Loucy (cell line): Measurements from ENCODE around the gene CARD19.

Experiments used
- H2AFZ ChIP-seq: fragments of 200-600 bp; sonication (generic); 2 replicates; pipeline ENCODE4 v1.6.0; 2016; ENCODE audit warnings: antibody characterized with exemption, mild to moderate bottlenecking, low read length, moderate library complexity
- H3F3A ChIP-seq: fragments of 200-600 bp; 2 replicates; pipeline ENCODE4 v1.6.0; 2016; ENCODE audit warnings: antibody characterized with exemption, low read depth, mild to moderate bottlenecking
- H3K27me3 ChIP-seq: fragments of 200-600 bp; sonication (generic); 2 replicates; pipeline ENCODE4 v1.6.1; 2014; ENCODE audit warnings: low read length, mild to moderate bottlenecking; ENCODE audit not compliant: insufficient read depth, poor library complexity, severe bottlenecking
- H3K36me3 ChIP-seq: fragments of 200-600 bp; sonication (generic); 2 replicates; pipeline ENCODE4 v1.6.1; 2016; ENCODE audit warnings: low read length; ENCODE audit not compliant: insufficient read depth
- H3K4me1 ChIP-seq: fragments of 200-600 bp; sonication (generic); 2 replicates; pipeline ENCODE4 v1.5.1; 2014; ENCODE audit warnings: low read length, mild to moderate bottlenecking; ENCODE audit not compliant: insufficient read depth, poor library complexity, severe bottlenecking
- H3K4me2 ChIP-seq: fragments of 200-600 bp; sonication (generic); 2 replicates; pipeline ENCODE4 v1.6.0; 2014; ENCODE audit warnings: antibody characterized with exemption, low read length, low read depth, mild to moderate bottlenecking; ENCODE audit not compliant: poor library complexity, severe bottlenecking
- H3K4me3 ChIP-seq: fragments of 200-600 bp; sonication (generic); 2 replicates; pipeline ENCODE4 v1.5.1; 2014; ENCODE audit warnings: low read length, mild to moderate bottlenecking, mixed read lengths; ENCODE audit not compliant: poor library complexity, severe bottlenecking
- H3K79me2 ChIP-seq: fragments of 200-600 bp; sonication (generic); 2 replicates; pipeline ENCODE4 v1.6.1; 2014; ENCODE audit warnings: low read length; ENCODE audit not compliant: insufficient read depth
- H3K9ac ChIP-seq: fragments of 200-600 bp; sonication (generic); 2 replicates; pipeline ENCODE4 v1.6.0; 2014; ENCODE audit warnings: mild to moderate bottlenecking, low read depth, low read length, moderate library complexity; ENCODE audit not compliant: poor library complexity, severe bottlenecking
- H3K9me2 ChIP-seq: fragments of 200-600 bp; sonication (generic); replicated peaks from 2 replicates; pipeline ENCODE4 v1.6.1; 2016; ENCODE audit warnings: low read depth, low read length, mixed read lengths
- H3K9me3 ChIP-seq: fragments of 200-600 bp; sonication (generic); 2 replicates; pipeline ENCODE4 v1.6.1; 2014; ENCODE audit warnings: mild to moderate bottlenecking, antibody characterized with exemption, low read length, low read depth; ENCODE audit not compliant: insufficient read depth
- H4K20me1 ChIP-seq: fragments of 200-600 bp; sonication (generic); 2 replicates; pipeline ENCODE4 v1.6.0; 2014; ENCODE audit warnings: antibody characterized with exemption, low read length, mild to moderate bottlenecking; ENCODE audit not compliant: insufficient read depth, poor library complexity, severe bottlenecking
- CTCF ChIP-seq: fragments of 200-600 bp; sonication (generic); conservative IDR thresholded peaks from 2 replicates; pipeline ENCODE4 v1.5.1; 2014; ENCODE audit warnings: mild to moderate bottlenecking, antibody characterized with exemption, low read length
- EZH2phosphoT487 ChIP-seq: fragments of 200-600 bp; IDR thresholded peaks from 2 replicates; pipeline ENCODE4 v1.6.1; 2018; ENCODE audit warnings: antibody characterized with exemption, mild to moderate bottlenecking, moderate library complexity, borderline replicate concordance

Gene CARD19, protein sequence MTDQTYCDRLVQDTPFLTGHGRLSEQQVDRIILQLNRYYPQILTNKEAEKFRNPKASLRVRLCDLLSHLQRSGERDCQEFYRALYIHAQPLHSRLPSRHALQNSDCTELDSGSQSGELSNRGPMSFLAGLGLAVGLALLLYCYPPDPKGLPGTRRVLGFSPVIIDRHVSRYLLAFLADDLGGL

DNA sequence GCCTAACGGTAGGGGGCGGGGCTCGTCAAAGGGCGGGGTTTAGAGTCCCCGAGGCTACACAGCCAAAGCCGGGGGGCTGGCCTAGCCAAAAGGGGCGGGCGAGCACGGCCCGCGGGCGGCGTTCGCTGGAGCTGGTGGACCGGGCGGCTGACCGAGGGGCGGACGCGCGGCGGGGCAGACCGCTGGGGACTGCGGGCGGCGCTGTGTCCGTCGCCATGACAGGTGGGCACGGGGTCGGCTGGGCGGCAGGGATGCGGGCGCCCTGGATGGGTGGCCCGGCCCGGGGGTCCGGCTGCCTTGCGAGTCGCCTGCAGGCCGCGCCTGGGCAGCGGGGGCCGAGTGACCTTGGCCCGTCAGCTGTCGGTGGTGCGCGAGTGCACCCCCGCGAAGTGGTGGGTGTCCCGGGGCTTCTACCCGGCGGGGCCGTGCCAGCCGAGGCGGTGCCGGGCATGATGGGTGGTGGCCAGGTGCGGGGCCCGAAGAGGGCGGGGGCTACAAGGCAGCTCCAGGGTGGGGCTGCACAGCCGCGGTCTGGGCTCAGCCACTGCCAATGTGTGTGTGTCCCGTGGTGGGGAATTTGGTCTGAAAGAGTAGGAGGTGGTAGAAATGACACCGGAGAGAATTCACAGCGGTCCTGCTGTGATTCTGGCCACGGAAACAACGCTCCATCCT lies at the start of gene CARD19:
CARD19 (plus strand) TSS at position 87 of the 672 bp plus-strand sequence; CDS start at position 216, 129 bp downstream.
- Histone ChIP-seq H3K4me3 (peak within 1 kb of the TSS; percentile 91), H4K20me1 (peaks cover 6% of the 10 kb centered on the region), H3F3A (peaks cover 9% of the 10 kb centered on the region), H3K27me3 (no peaks in the 10 kb centered on the region), H3K9me2 (no peaks in the 10 kb centered on the region), H3K9ac (peak within 1 kb of the TSS; percentile 89), H3K9me3 (no peaks in the 10 kb centered on the region), H3K4me1 (peaks cover 66% of the 10 kb centered on the region), H2AFZ (peak within 1 kb of the TSS; percentile 50; the same call in 1 of the 2 replicates), H3K36me3 (no peaks in the 10 kb centered on the region), H3K79me2 (peaks cover 48% of the 10 kb centered on the region), H3K4me2 (peak within 1 kb of the TSS; percentile 100)
- TF ChIP-seq EZH2phosphoT487 (no peak), CTCF (no peak)

DNA sequence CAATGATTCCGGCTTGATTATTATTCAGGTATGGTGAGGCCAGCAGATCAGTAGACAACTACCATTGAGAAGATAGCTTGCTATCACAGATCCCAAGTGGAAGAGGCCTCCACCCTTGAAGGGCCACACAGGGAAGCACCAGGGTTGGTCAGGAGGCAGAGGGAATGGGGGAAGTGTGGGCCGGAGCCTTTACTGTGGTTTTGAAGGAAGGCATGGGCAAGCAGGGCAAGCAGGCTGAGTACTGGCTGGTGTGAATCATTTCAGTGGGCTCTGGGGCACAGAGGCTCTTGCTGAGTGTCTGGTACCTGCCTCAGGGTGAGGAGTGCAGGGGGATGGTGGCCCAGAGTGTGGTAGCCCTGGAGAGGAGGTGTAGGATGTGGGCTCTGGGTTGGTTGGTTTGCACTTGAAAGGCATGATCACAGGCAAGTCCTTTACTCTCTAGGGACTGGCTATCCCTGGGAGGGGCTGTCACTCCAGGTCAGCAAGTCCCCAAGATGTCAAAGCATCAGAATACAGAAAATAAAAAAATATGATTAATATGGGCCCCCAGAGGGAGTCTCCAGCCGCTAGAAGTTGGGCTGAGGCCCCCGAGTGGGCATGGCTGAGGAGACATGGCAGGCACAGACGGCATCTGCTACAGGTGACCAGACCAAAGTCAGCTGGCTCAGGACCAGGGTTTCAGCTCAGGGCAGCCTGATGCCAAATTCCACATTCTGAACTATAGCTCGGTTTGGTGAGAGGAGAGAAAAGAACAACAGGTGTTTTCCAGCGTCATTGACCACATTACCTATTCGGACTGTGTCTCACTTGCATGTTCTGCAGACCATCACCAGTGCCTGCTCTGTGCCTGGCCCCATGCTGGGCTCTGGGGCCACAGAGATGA lies 47.2 kb upstream of the CARD19 start:
- Histone ChIP-seq H3F3A (no peaks in the 10 kb centered on the region), H3K4me1 (peaks cover 20% of the 10 kb centered on the region), H3K36me3 (no peaks in the 10 kb centered on the region), H3K9me2 (no peaks in the 10 kb centered on the region), H2AFZ (no peak overlapping the region), H3K79me2 (no peaks in the 10 kb centered on the region), H3K4me2 (no peak overlapping the region), H3K9ac (no peak overlapping the region), H4K20me1 (no peaks in the 10 kb centered on the region), H3K9me3 (no peaks in the 10 kb centered on the region), H3K27me3 (no peaks in the 10 kb centered on the region), H3K4me3 (no peak overlapping the region)
- TF ChIP-seq EZH2phosphoT487 (no peak), CTCF (no peak)

DNA sequence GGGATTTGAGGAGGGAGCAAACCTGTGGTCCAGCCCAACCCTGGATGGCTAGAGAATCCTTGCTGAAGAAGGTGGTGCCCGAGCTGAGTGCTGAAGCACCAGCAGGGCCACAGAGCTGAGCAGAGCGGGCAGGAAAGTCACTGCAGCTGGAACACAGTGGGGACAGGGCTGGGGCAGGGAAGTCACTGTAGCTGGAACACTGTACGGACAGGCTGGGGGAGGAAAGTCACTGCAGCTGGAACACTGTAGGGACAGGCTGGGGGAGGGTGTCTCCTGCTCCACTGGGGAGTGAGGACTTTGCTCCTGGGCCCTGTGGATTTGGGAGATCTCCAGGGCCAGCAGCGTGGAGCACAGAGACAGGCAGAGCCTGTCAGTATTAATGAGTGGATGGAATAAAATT lies 46.5 kb upstream of the CARD19 start:
- no peaks in the 10 kb centered on the region for H3K79me2 ChIP-seq

More for the DNA sequence above, 46.5 kb upstream of the CARD19 start:
- H3F3A ChIP-seq: no peaks in the 10 kb centered on the region
- no peak overlapping the region for H2AFZ ChIP-seq
- H3K4me1 ChIP-seq: peaks cover 26% of the 10 kb centered on the region
- H4K20me1 ChIP-seq: no peaks in the 10 kb centered on the region
- no peak overlapping the region for H3K9ac ChIP-seq
- H3K27me3 ChIP-seq: no peaks in the 10 kb centered on the region
- no peak overlapping the region for H3K4me3 ChIP-seq
- H3K36me3 ChIP-seq: no peaks in the 10 kb centered on the region
- H3K9me3 ChIP-seq: no peaks in the 10 kb centered on the region
- no peaks in the 10 kb centered on the region for H3K9me2 ChIP-seq
- H3K4me2 ChIP-seq: no peak overlapping the region
- TF ChIP-seq EZH2phosphoT487 (no peak), CTCF (no peak)
